GM12874 (cell line): ENCODE results near the gene VEPH1.

Experiments used
- TF ChIP-seq, protein P1 (sequence below): IDR thresholded peaks from 2 replicates; pipeline ENCODE4 v1.5.1; 2011; ENCODE audit warnings: low read depth, mild to moderate bottlenecking, control low read depth, low read length, moderate library complexity; ENCODE audit not compliant: insufficient read depth

The VEPH1 gene

DNA sequence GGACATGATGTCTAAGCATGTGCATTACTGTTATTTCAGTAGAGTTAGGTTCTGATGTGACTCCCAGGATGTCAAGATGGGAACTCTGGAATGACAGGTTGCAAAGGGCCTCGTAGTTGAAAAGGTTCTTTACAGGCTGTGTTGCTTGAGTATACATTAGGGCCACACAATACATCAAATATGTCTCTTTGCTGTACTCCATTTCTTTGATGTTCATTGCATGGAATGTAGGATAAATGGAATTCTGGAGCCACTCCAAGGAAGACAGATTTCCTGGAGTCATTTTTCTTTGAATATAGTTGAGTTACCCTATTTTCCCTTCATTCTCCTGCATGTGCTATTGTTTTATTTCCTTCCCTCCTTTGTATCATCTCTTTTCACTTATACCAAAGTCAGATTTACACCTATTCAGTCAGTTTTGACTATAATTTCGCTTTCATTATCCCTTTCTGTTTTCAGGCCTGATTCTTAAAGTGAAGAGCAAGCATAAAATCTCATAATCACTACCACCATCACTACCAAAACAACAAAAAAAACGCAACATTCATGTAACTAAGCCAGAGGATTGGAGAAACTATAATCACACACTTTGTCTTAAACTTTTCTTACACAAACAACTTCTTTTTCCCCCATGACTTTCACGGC lies 127.8 kb downstream of the VEPH1 start:
- TF ChIP-seq, protein P1, sequence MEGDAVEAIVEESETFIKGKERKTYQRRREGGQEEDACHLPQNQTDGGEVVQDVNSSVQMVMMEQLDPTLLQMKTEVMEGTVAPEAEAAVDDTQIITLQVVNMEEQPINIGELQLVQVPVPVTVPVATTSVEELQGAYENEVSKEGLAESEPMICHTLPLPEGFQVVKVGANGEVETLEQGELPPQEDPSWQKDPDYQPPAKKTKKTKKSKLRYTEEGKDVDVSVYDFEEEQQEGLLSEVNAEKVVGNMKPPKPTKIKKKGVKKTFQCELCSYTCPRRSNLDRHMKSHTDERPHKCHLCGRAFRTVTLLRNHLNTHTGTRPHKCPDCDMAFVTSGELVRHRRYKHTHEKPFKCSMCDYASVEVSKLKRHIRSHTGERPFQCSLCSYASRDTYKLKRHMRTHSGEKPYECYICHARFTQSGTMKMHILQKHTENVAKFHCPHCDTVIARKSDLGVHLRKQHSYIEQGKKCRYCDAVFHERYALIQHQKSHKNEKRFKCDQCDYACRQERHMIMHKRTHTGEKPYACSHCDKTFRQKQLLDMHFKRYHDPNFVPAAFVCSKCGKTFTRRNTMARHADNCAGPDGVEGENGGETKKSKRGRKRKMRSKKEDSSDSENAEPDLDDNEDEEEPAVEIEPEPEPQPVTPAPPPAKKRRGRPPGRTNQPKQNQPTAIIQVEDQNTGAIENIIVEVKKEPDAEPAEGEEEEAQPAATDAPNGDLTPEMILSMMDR: no peak

DNA sequence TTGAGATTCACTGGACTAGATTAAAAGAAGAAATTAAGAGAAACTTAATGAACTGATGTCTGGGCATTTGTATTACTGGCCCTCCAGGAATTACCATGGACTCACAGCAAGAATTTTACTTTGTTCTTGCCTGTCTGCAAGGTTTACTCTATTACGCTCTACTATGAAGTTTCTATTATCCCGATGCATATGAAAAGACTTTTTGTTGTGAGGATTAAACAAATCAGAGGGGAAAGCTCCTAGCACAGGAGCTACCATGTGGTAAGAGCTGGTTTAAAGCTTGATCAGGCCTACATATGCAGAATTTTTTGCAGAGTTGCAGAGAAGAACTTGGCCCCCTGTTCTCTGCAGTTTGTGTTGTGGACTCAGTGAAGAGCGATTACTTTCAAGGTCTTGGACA lies 128.3 kb downstream of the VEPH1 start:
- TF ChIP-seq, protein P1: no peak

DNA sequence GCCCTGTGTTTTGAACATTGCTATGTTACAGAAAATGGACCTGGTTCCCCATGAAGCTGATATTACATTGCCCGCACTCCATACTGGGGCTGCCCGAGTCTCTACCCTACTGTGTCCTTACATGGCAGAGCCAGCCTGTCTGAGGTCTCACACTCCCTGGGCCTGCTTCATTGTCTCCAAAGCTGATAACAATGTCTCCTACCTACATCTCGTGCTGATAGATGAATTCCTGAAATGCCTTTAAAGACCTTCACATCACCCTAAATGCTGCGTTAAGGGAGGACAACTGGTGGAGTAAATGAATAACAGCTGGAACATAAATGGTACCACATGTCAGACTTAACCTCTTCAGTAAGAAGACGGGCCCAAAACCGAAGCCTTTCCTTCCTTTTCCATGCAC lies 129.4 kb downstream of the VEPH1 start:
- TF ChIP-seq, protein P1: no peak

DNA sequence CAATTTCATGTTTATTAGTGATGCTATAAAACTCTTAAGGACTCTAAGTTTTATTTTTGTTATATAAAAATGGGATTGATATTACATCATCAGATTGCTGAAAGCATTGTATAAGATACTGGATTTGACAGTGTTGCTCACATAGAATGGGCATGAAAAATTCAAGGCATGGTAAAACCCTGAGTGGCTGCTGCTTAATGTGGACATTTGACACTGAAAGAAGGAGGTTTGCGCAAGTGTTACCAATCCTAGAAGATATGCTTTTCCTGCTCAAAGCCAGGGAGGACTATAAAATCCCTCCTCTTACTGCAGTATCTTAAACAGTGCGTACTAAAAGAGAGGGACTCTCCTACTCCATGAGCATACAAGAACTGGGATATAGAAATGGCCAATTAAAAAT lies 132.3 kb downstream of the VEPH1 start:
- TF ChIP-seq, protein P1: no peak

DNA sequence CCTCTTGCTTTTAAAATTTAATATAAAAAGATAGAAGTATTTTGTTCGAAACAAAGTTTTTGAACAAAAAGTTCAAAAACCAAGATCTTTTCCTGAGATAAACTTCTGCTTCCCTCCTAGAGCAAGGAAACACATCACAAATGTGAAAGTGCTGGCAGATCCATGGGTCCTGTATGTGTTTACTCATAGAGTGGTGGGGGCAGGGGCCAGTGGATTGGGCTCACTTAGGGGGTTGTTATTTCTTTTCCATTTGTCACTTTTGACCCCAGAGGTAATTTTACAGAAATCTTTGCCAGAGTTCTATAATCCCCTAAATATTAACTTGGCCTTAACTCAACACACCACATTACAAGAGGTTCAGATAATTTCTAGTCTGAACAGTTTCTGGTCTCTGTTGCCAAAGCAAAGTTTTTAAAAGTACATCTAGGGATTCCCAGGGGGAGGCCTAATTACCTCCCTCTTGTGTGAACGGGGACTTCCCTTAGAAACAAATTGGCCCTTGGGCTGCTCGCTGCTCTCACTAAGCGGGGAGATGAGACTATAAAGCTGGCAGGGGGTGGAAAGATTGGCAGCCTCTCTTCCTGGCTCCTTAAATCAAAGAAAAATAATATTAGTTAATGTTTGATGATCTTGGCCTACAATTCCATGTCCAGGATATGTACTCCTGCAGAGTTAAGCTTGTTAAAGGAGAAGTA lies 133.3 kb downstream of the VEPH1 start:
- TF ChIP-seq, protein P1: no peak

DNA sequence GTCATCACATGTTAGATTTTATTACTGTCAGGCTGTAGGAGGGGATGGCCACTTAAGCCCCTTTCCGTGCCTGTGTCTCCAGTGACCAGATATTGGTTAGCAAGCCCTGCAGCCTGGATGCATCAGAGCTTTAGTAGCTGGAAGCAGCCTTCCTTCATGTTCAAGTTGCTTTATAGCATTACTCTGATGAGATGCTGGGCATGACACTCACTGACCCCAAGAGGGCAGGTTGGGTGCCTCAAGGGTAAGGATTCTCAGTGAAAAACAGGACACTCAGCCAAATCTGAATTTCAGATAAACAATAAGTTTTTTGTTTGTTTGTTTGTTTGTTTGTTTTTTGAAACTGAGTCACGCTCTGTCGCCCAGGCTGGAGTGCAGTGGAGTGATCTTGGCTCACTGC lies 135.0 kb downstream of the VEPH1 start:
- TF ChIP-seq, protein P1: no peak

DNA sequence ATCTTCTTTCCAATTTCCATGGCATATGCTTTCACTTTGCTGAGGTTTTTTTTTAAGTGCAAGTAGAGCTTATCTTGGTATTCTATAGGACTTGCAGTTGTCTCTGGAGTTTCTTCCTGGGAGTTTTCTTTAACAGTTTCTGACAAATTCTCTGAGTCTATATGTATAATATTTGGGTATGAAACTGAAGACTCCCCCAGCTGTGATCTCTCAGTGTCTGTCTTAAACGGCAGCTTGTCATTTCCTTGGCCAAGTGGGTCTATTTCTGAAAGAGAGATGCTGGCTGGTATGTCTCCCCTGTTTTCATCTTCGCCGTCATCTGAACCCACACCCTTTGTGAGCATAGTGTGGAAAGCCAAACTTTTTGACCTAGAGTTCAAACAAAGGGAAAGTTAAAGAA lies 139.8 kb downstream of the VEPH1 start:
- TF ChIP-seq, protein P1: no peak
